Testis (tissue), 2 donors: ENCODE measurements around the gene PHTF1.

Source experiments
- CTCF ChIP-seq, 3 experiments: fragments of 450-650 bp in 2 of 3; fragments of 200-600 bp in 1 of 3; sonication (generic) in 1 of 3; IDR thresholded peaks; one replicate each; pipeline ENCODE4 v1.5.1; 2016 to 2019; ENCODE audit warnings: antibody characterized with exemption in 3 of 3, mild to moderate bottlenecking in 2 of 3, moderate library complexity in 1 of 3
- POLR2A ChIP-seq: fragments of 450-650 bp; IDR thresholded peaks from one replicate; pipeline ENCODE4 v1.6.1; 2017; ENCODE audit warnings: antibody characterized with exemption, mild to moderate bottlenecking, moderate library complexity

GRCh38 chr1:113648478-113648877 is 110.8 kb downstream of the PHTF1 start:
- TF ChIP-seq CTCF (IDR thresholded peaks at IDR 0.05) (no peak), POLR2A (no peak)
